Stimulated activated CD4-positive, alpha-beta T cell treated with anti-CD3 and anti-CD28 coated beads, TNF-alpha, amount 100 ng/mL, for 48 hours (primary cell): Measurements from ENCODE around the gene KYNU.
"Not testable (repeated sequence)": the region's sequence is repeated elsewhere in the genome, so short reads cannot be mapped to it uniquely, and the experiment has no call there.

Experiments used
- DNase-seq, 3 donors: peaks; one replicate each; pipeline ENCODE4 v3.0.0-alpha.2; 2020; ENCODE audit warnings: low read depth in 3 of 3

Gene KYNU

GRCh38 chr2:142915502-142915901 lies 38.0 kb downstream of the KYNU start:
- DNase-seq = no peak

GRCh38 chr2:142918624-142919023 lies 41.2 kb downstream of the KYNU start:
- DNase-seq = no peak

GRCh38 chr2:142920571-142920970 lies 43.1 kb downstream of the KYNU start:
- DNase-seq = no peak

- no peak for DNase-seq
These were observed 49.0 kb downstream of the KYNU start for GRCh38 chr2:142926445-142926844.

GRCh38 chr2:142930835-142931398 lies 53.5 kb downstream of the KYNU start:
- DNase-seq = no peak

GRCh38 chr2:142933916-142934315 lies 56.5 kb downstream of the KYNU start:
- no peak for DNase-seq

- DNase-seq = no peak
These were observed 58.2 kb downstream of the KYNU start for GRCh38 chr2:142935563-142936089.

- DNase-seq = no peak
These were observed 59.2 kb downstream of the KYNU start for GRCh38 chr2:142936629-142937028.

GRCh38 chr2:142937347-142937746 lies 59.9 kb downstream of the KYNU start:
- no peak for DNase-seq

GRCh38 chr2:142938240-142938639 lies 60.8 kb downstream of the KYNU start:
- DNase-seq = no peak

GRCh38 chr2:142940606-142941223 lies 63.3 kb downstream of the KYNU start:
- DNase-seq = no peak

GRCh38 chr2:142942690-142943089 lies 65.2 kb downstream of the KYNU start:
- DNase-seq = no peak

- no peak for DNase-seq
These were observed 66.8 kb downstream of the KYNU start for GRCh38 chr2:142944264-142944663.

- no peak for DNase-seq
These were observed 67.3 kb downstream of the KYNU start for GRCh38 chr2:142944721-142945120.

- DNase-seq = no peak
These were observed 69.5 kb downstream of the KYNU start for GRCh38 chr2:142946941-142947340.

GRCh38 chr2:142948723-142949122 lies 71.3 kb downstream of the KYNU start:
- not testable (repeated sequence) for DNase-seq

- not testable (repeated sequence) for DNase-seq
These were observed 72.9 kb downstream of the KYNU start for GRCh38 chr2:142950323-142950722.

- no peak for DNase-seq
These were observed 73.9 kb downstream of the KYNU start for GRCh38 chr2:142951190-142952007.

- DNase-seq = no peak
These were observed 74.6 kb downstream of the KYNU start for GRCh38 chr2:142952018-142952417.

- no peak for DNase-seq
These were observed 75.5 kb downstream of the KYNU start for GRCh38 chr2:142952793-142953494.

GRCh38 chr2:142954493-142954892 lies 77.0 kb downstream of the KYNU start:
- DNase-seq = no peak

GRCh38 chr2:142957144-142957543 lies 79.7 kb downstream of the KYNU start:
- no peak for DNase-seq
